ENCODE measurements around the gene OR7C1.

OR7C1 gene

DNA sequence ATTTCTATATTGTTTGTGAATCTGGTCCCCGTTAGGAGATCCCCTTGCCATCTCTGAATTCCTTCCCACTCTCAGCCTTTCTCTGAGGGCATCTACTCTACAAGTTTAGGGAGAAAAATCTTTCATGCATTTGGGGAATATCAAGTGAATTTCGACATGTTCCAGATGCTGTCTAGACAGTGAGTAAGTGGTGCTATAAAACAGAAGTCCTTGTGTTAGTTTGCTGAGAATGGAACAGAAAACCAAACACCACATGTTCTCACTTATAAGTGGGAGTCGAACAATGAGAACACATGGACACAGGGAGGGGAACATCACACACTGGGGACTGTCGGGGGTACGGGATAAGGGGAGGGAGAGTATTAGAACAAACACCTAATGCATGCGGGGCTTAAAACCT is 8.6 kb upstream of the OR7C1 start:
- TF ChIP-seq NFIC (IDR thresholded peaks at IDR 0.05), result no peak
- no peak for TF ChIP-seq TAF1 (IDR thresholded peaks at IDR 0.05; ENCODE audit: low read depth)
- no peak for TF ChIP-seq RAD21 (IDR thresholded peaks at IDR 0.05; ENCODE audit: low read depth)
- TF ChIP-seq TCF12 (IDR thresholded peaks at IDR 0.05; ENCODE audit: low read depth), result no peak
- TF ChIP-seq, protein P1, sequence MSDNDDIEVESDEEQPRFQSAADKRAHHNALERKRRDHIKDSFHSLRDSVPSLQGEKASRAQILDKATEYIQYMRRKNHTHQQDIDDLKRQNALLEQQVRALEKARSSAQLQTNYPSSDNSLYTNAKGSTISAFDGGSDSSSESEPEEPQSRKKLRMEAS (IDR thresholded peaks at IDR 0.05), result no peak
- TF ChIP-seq TEAD4 (IDR thresholded peaks at IDR 0.05), result no peak
- TF ChIP-seq CREB1 (IDR thresholded peaks at IDR 0.05; ENCODE audit: low read depth), result no peak

DNA sequence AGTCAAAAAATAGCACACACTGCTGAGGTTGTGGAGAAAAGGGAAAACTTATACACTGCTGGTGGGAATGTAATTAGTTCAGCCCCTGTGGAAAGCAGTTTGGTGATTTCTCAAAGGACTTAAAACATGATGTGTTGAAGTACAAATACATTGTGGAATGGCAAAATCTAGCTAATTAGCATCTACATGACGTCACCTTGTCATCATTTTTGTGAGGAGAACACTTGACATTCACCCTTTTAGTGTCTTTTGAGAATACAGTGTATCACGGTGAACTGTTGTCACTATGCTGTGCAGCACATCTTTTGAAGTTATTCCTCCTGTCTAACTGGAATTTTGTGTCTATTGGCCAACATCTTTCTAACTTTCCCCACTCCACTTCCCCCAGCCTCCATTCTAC is 8.2 kb upstream of the OR7C1 start:
- TF ChIP-seq, protein P2, sequence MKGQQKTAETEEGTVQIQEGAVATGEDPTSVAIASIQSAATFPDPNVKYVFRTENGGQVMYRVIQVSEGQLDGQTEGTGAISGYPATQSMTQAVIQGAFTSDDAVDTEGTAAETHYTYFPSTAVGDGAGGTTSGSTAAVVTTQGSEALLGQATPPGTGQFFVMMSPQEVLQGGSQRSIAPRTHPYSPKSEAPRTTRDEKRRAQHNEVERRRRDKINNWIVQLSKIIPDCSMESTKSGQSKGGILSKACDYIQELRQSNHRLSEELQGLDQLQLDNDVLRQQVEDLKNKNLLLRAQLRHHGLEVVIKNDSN (IDR thresholded peaks at IDR 0.05), result no peak
- TF ChIP-seq EGR1 (IDR thresholded peaks at IDR 0.05) (no peak), TEAD4 (IDR thresholded peaks at IDR 0.05) (no peak), TCF12 (IDR thresholded peaks at IDR 0.05; ENCODE audit: low read depth) (no peak), CREB1 (IDR thresholded peaks at IDR 0.05; ENCODE audit: low read depth) (no peak), CEBPB (IDR thresholded peaks at IDR 0.05) (no peak), NFIC (IDR thresholded peaks at IDR 0.05) (no peak), TAF1 (IDR thresholded peaks at IDR 0.05; ENCODE audit: low read depth) (no peak), YY1 (IDR thresholded peaks at IDR 0.05; ENCODE audit: low read depth) (no peak)
- TF ChIP-seq, protein P1 (IDR thresholded peaks at IDR 0.05), result no peak

DNA sequence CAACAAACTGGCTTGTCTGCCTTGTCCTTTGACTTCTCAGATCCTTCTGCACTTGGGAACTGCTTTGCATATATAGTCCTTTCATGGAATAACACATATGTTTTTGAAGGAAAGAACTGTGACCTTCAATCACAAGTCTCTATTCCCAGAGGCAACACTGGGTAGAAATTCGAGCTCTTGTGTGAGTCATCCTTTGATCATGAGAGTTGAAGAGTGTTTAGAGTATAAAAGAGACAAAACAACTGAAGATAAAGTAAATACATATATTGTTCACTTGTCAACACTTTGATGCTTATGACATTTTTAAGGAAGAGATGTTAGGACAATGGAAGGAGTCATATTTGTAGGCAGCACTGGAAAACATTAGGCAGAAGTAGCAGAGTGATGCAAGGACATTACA is 5.2 kb upstream of the OR7C1 start:
- TF ChIP-seq EGR1 (IDR thresholded peaks at IDR 0.05) (no peak), FOXM1 (IDR thresholded peaks at IDR 0.05; ENCODE audit: borderline replicate concordance, low read depth) (no peak), YY1 (IDR thresholded peaks at IDR 0.05; ENCODE audit: low read depth) (no peak), EP300 (IDR thresholded peaks at IDR 0.05; ENCODE audit: borderline replicate concordance) (no peak), CEBPB (IDR thresholded peaks at IDR 0.05) (no peak), TEAD4 (IDR thresholded peaks at IDR 0.05) (no peak), TAF1 (IDR thresholded peaks at IDR 0.05; ENCODE audit: low read depth) (no peak), CREB1 (IDR thresholded peaks at IDR 0.05; ENCODE audit: low read depth) (no peak), ZBTB7A (IDR thresholded peaks at IDR 0.05; ENCODE audit: low read depth) (no peak), RAD21 (IDR thresholded peaks at IDR 0.05; ENCODE audit: low read depth) (no peak)
- TF ChIP-seq, protein P2 (IDR thresholded peaks at IDR 0.05), result no peak

DNA sequence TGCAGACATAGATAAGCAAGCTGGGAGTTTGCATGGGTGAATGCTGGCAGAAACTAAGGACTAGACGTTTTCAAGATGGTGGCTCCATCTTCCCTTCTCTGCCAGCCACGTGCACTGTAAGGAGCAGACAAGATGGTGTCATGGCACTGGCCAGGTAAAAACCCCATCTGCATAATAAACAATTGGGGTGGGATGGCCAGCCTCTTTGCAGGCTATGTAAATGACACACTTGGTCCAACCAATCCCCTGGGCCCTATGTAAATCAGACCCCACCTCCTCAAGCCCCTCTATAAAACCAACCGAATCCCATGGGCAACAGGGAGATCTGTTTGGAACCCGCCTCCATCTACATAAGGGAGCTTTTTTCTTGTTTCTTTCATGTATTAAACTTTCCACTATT is 2.4 kb upstream of the OR7C1 start:
- TF ChIP-seq NFIC (IDR thresholded peaks at IDR 0.05) (no peak), TAF1 (IDR thresholded peaks at IDR 0.05; ENCODE audit: low read depth) (no peak), CREB1 (IDR thresholded peaks at IDR 0.05; ENCODE audit: low read depth) (no peak), EP300 (IDR thresholded peaks at IDR 0.05; ENCODE audit: borderline replicate concordance) (no peak), YY1 (IDR thresholded peaks at IDR 0.05; ENCODE audit: low read depth) (no peak), CEBPB (IDR thresholded peaks at IDR 0.05) (no peak)
- TF ChIP-seq, protein P1 (IDR thresholded peaks at IDR 0.05), result no peak

DNA sequence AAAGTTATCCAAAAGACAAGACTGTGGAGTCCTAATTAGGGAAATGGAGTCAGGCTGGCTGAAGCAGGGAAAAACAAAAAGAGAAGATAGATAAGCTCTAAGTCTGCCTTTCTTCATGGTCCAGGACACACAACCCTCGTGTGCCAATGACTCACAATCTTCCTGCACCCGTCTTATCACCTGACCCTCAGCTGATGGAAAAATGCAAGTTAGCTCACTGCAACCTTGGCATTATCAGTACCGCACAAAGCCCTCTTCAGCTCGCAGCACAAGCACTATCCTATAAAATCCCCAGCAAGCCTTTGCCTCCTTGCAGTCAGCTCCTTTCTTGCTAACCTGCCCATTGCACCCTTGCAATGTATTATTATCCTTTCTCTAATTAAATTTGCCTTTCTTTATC is 4.3 kb downstream of the OR7C1 start:
- TF ChIP-seq YY1 (IDR thresholded peaks at IDR 0.05; ENCODE audit: low read depth), result no peak
- TF ChIP-seq NFIC (IDR thresholded peaks at IDR 0.05), result no peak
- TF ChIP-seq TAF1 (IDR thresholded peaks at IDR 0.05; ENCODE audit: low read depth), result no peak
- TF ChIP-seq CREB1 (IDR thresholded peaks at IDR 0.05; ENCODE audit: low read depth), result no peak
- TF ChIP-seq FOXM1 (IDR thresholded peaks at IDR 0.05; ENCODE audit: borderline replicate concordance, low read depth), result no peak
- no peak for TF ChIP-seq RAD21 (IDR thresholded peaks at IDR 0.05; ENCODE audit: low read depth)
- TF ChIP-seq TEAD4 (IDR thresholded peaks at IDR 0.05), result no peak
- TF ChIP-seq, protein P2 (IDR thresholded peaks at IDR 0.05), result no peak
- TF ChIP-seq, protein P1 (IDR thresholded peaks at IDR 0.05), result no peak
- TF ChIP-seq, protein P3, sequence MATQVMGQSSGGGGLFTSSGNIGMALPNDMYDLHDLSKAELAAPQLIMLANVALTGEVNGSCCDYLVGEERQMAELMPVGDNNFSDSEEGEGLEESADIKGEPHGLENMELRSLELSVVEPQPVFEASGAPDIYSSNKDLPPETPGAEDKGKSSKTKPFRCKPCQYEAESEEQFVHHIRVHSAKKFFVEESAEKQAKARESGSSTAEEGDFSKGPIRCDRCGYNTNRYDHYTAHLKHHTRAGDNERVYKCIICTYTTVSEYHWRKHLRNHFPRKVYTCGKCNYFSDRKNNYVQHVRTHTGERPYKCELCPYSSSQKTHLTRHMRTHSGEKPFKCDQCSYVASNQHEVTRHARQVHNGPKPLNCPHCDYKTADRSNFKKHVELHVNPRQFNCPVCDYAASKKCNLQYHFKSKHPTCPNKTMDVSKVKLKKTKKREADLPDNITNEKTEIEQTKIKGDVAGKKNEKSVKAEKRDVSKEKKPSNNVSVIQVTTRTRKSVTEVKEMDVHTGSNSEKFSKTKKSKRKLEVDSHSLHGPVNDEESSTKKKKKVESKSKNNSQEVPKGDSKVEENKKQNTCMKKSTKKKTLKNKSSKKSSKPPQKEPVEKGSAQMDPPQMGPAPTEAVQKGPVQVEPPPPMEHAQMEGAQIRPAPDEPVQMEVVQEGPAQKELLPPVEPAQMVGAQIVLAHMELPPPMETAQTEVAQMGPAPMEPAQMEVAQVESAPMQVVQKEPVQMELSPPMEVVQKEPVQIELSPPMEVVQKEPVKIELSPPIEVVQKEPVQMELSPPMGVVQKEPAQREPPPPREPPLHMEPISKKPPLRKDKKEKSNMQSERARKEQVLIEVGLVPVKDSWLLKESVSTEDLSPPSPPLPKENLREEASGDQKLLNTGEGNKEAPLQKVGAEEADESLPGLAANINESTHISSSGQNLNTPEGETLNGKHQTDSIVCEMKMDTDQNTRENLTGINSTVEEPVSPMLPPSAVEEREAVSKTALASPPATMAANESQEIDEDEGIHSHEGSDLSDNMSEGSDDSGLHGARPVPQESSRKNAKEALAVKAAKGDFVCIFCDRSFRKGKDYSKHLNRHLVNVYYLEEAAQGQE (IDR thresholded peaks at IDR 0.05; ENCODE audit: low read depth), result no peak
- TF ChIP-seq EP300 (IDR thresholded peaks at IDR 0.05; ENCODE audit: borderline replicate concordance), result no peak
- TF ChIP-seq TCF12 (IDR thresholded peaks at IDR 0.05; ENCODE audit: low read depth), result no peak
- TF ChIP-seq ZBTB7A (IDR thresholded peaks at IDR 0.05; ENCODE audit: low read depth), result no peak
- TF ChIP-seq EGR1 (IDR thresholded peaks at IDR 0.05), result no peak
- no peak for TF ChIP-seq CEBPB (IDR thresholded peaks at IDR 0.05)

DNA sequence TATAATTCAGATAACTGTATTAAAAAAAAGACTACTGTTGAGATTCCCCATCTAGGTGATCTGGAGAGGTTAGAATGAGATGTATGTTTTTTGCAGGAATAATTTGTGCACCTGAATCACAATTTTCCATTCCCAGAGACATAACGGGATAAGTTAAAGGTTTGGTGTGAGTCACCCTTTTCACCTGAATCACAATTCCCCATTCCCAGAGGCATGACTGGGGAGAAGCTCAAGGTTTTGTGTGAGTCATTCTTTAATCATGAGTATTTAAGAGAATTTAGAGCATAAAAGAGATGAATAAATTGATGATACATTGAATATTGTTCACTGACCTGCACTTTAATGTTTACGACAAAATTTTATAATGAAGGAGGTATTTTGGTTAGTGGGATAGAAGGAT is 9.0 kb downstream of the OR7C1 start:
- TF ChIP-seq, protein P1 (IDR thresholded peaks at IDR 0.05), result no peak
- TF ChIP-seq TAF1 (IDR thresholded peaks at IDR 0.05; ENCODE audit: low read depth) (no peak), NFIC (IDR thresholded peaks at IDR 0.05) (no peak), EGR1 (IDR thresholded peaks at IDR 0.05) (no peak), CREB1 (IDR thresholded peaks at IDR 0.05; ENCODE audit: low read depth) (no peak), TEAD4 (IDR thresholded peaks at IDR 0.05) (no peak), FOXM1 (IDR thresholded peaks at IDR 0.05; ENCODE audit: borderline replicate concordance, low read depth) (no peak), EP300 (IDR thresholded peaks at IDR 0.05; ENCODE audit: borderline replicate concordance) (no peak), ZBTB7A (IDR thresholded peaks at IDR 0.05; ENCODE audit: low read depth) (no peak), TCF12 (IDR thresholded peaks at IDR 0.05; ENCODE audit: low read depth) (no peak), YY1 (IDR thresholded peaks at IDR 0.05; ENCODE audit: low read depth) (no peak), CEBPB (IDR thresholded peaks at IDR 0.05) (no peak), RAD21 (IDR thresholded peaks at IDR 0.05; ENCODE audit: low read depth) (no peak)
- TF ChIP-seq, protein P3 (IDR thresholded peaks at IDR 0.05; ENCODE audit: low read depth), result no peak
- TF ChIP-seq, protein P2 (IDR thresholded peaks at IDR 0.05), result no peak
